Measurements from ENCODE around the gene KRT20.

The KRT20 gene

DNA sequence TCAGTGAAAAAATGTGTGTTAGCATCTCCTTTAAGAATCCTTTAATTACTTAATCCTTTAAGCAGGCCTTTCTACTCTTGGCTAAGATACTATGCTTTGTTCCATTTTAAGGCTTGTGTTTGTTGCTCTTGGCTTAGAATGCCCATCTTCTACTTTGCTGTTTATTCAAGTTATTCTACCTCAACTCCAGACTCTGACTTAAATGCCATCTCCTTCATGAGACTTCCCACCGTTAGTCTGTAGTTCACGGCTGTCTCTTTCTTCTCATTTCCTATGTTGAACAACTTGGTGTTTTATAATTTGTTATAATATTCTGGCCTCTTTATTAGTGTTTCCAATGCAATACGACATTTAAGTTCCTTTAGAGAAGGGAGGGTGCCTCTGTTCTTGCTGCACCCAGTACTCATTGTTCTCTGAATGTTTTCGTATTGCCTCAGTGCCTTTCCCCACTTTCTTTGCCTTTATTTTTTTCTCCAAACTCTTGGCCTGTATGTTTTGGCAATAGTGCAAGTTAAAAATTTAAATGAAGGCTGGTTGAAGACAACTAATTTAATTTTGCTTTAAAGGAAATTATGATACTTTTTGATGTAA, 56.5 kb downstream of the KRT20 start:
- Mint-ChIP-seq H3K36me3 (ENCODE audit: low read depth) (no peaks in the 10 kb centered on the region), H3K4me3 (no peak overlapping the region), H3K4me1 (ENCODE audit: low read depth) (peaks cover 33% of the 10 kb centered on the region), H3K27ac (no peak overlapping the region), H3K27me3 (ENCODE audit: low read depth) (no peaks in the 10 kb centered on the region), H3K9me3 (peaks cover 4% of the 10 kb centered on the region)
- DNase-seq (ENCODE audit: low spot score): no peak

DNA sequence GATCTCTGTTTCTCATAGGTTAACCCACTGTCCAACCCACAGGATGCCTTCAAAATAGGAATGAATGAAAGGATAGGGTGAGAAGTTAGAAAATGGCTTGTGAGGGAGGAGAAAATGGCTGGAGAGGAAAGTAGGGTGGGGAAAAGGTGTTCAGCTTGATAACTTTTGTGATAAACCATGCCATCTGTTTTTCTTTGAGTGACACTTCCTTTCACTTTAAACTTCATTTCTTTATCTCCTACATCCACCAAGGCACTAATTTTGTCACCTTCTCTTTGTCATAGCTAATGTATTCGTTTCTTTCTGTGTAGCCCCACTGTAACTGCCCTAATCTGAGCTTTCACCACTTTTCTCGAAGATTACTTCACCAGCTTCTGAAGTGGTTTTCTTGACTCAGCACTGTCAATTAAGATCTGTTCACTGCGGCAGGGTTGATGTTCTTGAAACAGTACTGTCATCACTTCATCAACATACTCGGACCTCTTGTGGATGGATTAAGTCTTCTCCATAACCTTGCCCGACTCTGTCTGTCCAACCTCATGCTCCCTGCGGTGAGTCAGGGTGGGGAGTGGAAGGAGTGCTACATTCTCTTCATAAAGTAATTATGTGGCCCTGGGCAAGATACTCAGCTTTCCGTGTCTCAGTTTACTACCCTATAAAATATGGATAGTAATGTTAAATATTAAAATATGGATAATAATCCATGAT, 57.1 kb downstream of the KRT20 start:
- H3K4me1 Mint-ChIP-seq (ENCODE audit: low read depth): peaks cover 29% of the 10 kb centered on the region
- DNase-seq (ENCODE audit: low spot score): peak; percentile 22
- H3K9me3 Mint-ChIP-seq: peaks cover 4% of the 10 kb centered on the region
- no peaks in the 10 kb centered on the region for H3K27me3 Mint-ChIP-seq (ENCODE audit: low read depth)
- peak overlapping the region; percentile 52 for H3K4me3 Mint-ChIP-seq
- H3K27ac Mint-ChIP-seq: peak overlapping the region; percentile 82
- H3K36me3 Mint-ChIP-seq (ENCODE audit: low read depth): no peaks in the 10 kb centered on the region

Data from T-helper 2 cell treated with Interferon-gamma antibody and Interleukin-4, amounts not matched to agents 5 μg/mL and 100 μg/mL, for 36 hours (primary cell).